Stimulated activated CD8-positive, alpha-beta memory T cell treated with anti-CD3 and anti-CD28 coated beads, Interleukin-15, amount 100 ng/mL, for 1 hour (primary cell): Measurements from ENCODE around the gene ABCA7.

Experiments used
- DNase-seq: peaks from one replicate; pipeline ENCODE4 v3.0.0-alpha.2; 2020; ENCODE audit warnings: low read depth

The ABCA7 gene

GRCh38 chr19:1072371-1073015, 32.6 kb downstream of the ABCA7 start:
- DNase-seq: no peak

GRCh38 chr19:1073063-1073955, 33.4 kb downstream of the ABCA7 start:
- DNase-seq: no peak

GRCh38 chr19:1073956-1074517, 34.1 kb downstream of the ABCA7 start:
- no peak for DNase-seq

GRCh38 chr19:1074544-1075283, 34.8 kb downstream of the ABCA7 start:
- peak; percentile 95 for DNase-seq

- DNase-seq: no peak
Measured at GRCh38 chr19:1076046-1076386, 36.1 kb downstream of the ABCA7 start.

GRCh38 chr19:1076951-1077350, 37.0 kb downstream of the ABCA7 start:
- peak; percentile 74 for DNase-seq

- DNase-seq: no peak
Measured at GRCh38 chr19:1079566-1080111, 39.7 kb downstream of the ABCA7 start.

GRCh38 chr19:1080360-1081161, 40.7 kb downstream of the ABCA7 start:
- DNase-seq: no peak

GRCh38 chr19:1081301-1082164, 41.6 kb downstream of the ABCA7 start:
- DNase-seq: no peak

GRCh38 chr19:1082165-1082927, 42.4 kb downstream of the ABCA7 start:
- peak; percentile 59 for DNase-seq

GRCh38 chr19:1082928-1083816, 43.3 kb downstream of the ABCA7 start:
- no peak for DNase-seq

GRCh38 chr19:1084024-1084868, 44.3 kb downstream of the ABCA7 start:
- DNase-seq: no peak

GRCh38 chr19:1085053-1085658, 45.2 kb downstream of the ABCA7 start:
- DNase-seq: no peak

GRCh38 chr19:1085676-1086442, 46.0 kb downstream of the ABCA7 start:
- no peak for DNase-seq

GRCh38 chr19:1086613-1087012, 46.7 kb downstream of the ABCA7 start:
- no peak for DNase-seq

GRCh38 chr19:1087813-1088415, 48.0 kb downstream of the ABCA7 start:
- DNase-seq: no peak
